PC-9 (cell line): ENCODE data around the gene CDH13. TPM values are rescaled to one million over a fixed set of nuclear protein-coding genes. Genes with fewer than 3 reads are reported as not detected.

Experiments used
- BruUV-seq: library from RNA; stranded (reverse); fragments of 400-500 nt; replicated peaks from 2 replicates; lab custom pipeline; 2021; lab: Mats Ljungman, UMichigan
- CTCF ChIA-PET: fragments of 300-600 bp; sonication (Branson Sonifier 250); formaldehyde crosslinking; loops from one replicate; lab custom pipeline; 2022; ENCODE audit warnings: antibody characterized with exemption; lab: Charles Lee
- POLR2A ChIA-PET: fragments of 300-600 bp; sonication (Branson Sonifier 250); formaldehyde crosslinking; loops from one replicate; lab custom pipeline; 2022; ENCODE audit warnings: antibody characterized with exemption; ENCODE audit not compliant: unreplicated experiment; lab: Charles Lee
- DNase-seq, 2 experiments: peaks; one replicate each; pipeline versions ENCODE4 v3.0.0 to v3.0.0-alpha.2; 2015 to 2022; ENCODE audit warnings: mixed read lengths in 1 of 2
- H2AFZ ChIP-seq: fragments of 200-600 bp; sonication (generic); 2 replicates; pipeline ENCODE4 v1.8.1; 2017; ENCODE audit warnings: antibody characterized with exemption
- H3F3A ChIP-seq: fragments of 200-600 bp; sonication (generic); 2 replicates; pipeline ENCODE4 v1.8.1; 2017; ENCODE audit warnings: antibody characterized with exemption, mild to moderate bottlenecking, low read depth; ENCODE audit not compliant: insufficient read depth
- H3K27ac ChIP-seq: fragments of 200-600 bp; sonication (generic); 2 replicates; pipeline ENCODE4 v1.6.1; 2016; ENCODE audit warnings: mixed run types
- H3K27me3 ChIP-seq: fragments of 200-600 bp; sonication (generic); 2 replicates; pipeline ENCODE4 v1.6.1; 2016; ENCODE audit warnings: low read depth, mixed run types; ENCODE audit not compliant: insufficient read depth
- H3K36me3 ChIP-seq: fragments of 200-600 bp; sonication (generic); 2 replicates; pipeline ENCODE4 v1.6.1; 2016; ENCODE audit warnings: low read depth, mixed run types
- H3K4me1 ChIP-seq: fragments of 200-600 bp; sonication (generic); replicated peaks from 2 replicates; pipeline ENCODE4 v1.6.1; 2016; ENCODE audit warnings: mixed run types; ENCODE audit not compliant: insufficient read depth
- H3K4me2 ChIP-seq: fragments of 200-600 bp; sonication (generic); 2 replicates; pipeline ENCODE4 v1.6.1; 2017; ENCODE audit warnings: mixed run types
- H3K4me3 ChIP-seq: fragments of 200-600 bp; sonication (generic); 2 replicates; pipeline ENCODE4 v1.6.1; 2016; ENCODE audit warnings: mixed run types
- H3K79me2 ChIP-seq: fragments of 200-600 bp; sonication (generic); 2 replicates; pipeline ENCODE4 v1.6.1; 2017; ENCODE audit warnings: low read depth, mixed run types
- H3K9me2 ChIP-seq: fragments of 200-600 bp; sonication (generic); 2 replicates; pipeline ENCODE4 v1.8.1; 2017; ENCODE audit warnings: mild to moderate bottlenecking; ENCODE audit not compliant: insufficient read depth
- H3K9me3 ChIP-seq: fragments of 200-600 bp; sonication (generic); 2 replicates; pipeline ENCODE4 v1.8.1; 2016; ENCODE audit warnings: low read depth; ENCODE audit not compliant: insufficient read depth
- H4K20me1 ChIP-seq: fragments of 200-600 bp; sonication (generic); 2 replicates; pipeline ENCODE4 v1.8.1; 2017; ENCODE audit not compliant: insufficient read depth
- EZH2 ChIP-seq: fragments of 200-600 bp; sonication (generic); IDR thresholded peaks from 2 replicates; pipeline ENCODE4 v1.8.0; 2017; ENCODE audit warnings: antibody characterized with exemption, low read depth
- intact Hi-C: fragments of 100-400 bp; cut with micrococcal nuclease; formaldehyde crosslinking; loops from one replicate; pipeline ENCODE4 v1.10.0; 2022; ENCODE audit not compliant: unreplicated experiment
- total RNA-seq: library from RNA; stranded (reverse); gene quantifications from 2 replicates; pipeline ENCODE4 v1.2.3, GENCODE V29; 2021
- TF ChIP-seq, protein P1 (sequence below): fragments of 200-600 bp; sonication (generic); conservative IDR thresholded peaks from 2 replicates; pipeline ENCODE4 v1.6.1; 2017; ENCODE audit warnings: mixed run types, antibody characterized with exemption, mild to moderate bottlenecking, moderate library complexity

Gene CDH13
- total RNA-seq, 1 experiment from 2014 or later: 0.24 TPM

DNA sequence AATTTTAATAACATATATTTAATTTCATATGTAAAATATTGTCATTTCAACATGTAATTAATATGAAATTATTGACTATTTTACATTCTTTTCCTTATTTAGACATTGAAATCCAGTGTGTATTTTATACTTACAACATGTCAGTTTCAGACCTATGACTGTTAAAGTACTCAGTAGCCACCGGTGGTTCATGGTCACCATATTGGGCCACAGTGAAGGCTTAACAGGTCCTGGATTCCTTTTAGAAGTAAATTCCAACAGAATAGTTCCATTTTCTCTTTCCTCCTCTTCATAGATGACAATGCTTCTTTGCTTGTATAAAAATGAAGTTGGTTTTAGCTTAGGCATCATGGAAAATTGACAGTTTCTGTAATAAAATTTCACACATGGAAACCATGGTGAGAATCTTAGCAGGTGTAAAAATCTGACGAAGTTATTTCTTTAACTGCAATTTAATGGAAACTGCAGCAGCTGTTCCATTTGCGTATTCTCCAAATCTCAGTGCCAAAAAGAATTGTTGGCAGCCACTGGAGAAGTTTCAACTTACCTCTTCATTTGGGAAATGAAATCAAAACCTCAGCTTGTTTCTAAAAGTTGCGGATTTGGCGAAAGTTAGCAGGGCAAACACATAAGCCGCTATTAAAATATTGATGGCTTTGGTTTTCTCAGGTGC is 231.1 kb downstream of the CDH13 start:
- Histone ChIP-seq H3K4me3 (no peak overlapping the region), H2AFZ (no peak overlapping the region), H3K27ac (no peak overlapping the region), H3K9me2 (no peaks in the 10 kb centered on the region), H3F3A (no peaks in the 10 kb centered on the region), H3K27me3 (no peaks in the 10 kb centered on the region; the same call in 1 of the 2 replicates), H3K79me2 (no peaks in the 10 kb centered on the region), H3K36me3 (no peaks in the 10 kb centered on the region), H3K4me2 (no peak overlapping the region), H3K4me1 (no peaks in the 10 kb centered on the region), H3K9me3 (no peaks in the 10 kb centered on the region), H4K20me1 (peaks cover 4% of the 10 kb centered on the region; the same call in 1 of the 2 replicates)
- no peak for TF ChIP-seq EZH2
- TF ChIP-seq, protein P1, sequence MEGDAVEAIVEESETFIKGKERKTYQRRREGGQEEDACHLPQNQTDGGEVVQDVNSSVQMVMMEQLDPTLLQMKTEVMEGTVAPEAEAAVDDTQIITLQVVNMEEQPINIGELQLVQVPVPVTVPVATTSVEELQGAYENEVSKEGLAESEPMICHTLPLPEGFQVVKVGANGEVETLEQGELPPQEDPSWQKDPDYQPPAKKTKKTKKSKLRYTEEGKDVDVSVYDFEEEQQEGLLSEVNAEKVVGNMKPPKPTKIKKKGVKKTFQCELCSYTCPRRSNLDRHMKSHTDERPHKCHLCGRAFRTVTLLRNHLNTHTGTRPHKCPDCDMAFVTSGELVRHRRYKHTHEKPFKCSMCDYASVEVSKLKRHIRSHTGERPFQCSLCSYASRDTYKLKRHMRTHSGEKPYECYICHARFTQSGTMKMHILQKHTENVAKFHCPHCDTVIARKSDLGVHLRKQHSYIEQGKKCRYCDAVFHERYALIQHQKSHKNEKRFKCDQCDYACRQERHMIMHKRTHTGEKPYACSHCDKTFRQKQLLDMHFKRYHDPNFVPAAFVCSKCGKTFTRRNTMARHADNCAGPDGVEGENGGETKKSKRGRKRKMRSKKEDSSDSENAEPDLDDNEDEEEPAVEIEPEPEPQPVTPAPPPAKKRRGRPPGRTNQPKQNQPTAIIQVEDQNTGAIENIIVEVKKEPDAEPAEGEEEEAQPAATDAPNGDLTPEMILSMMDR: no peak
- POLR2A ChIA-PET: no interaction called here
- BruUV-seq: no TSS peak
- no peak for DNase-seq
- intact Hi-C loops: no loop called here
- CTCF ChIA-PET: no interaction called here

DNA sequence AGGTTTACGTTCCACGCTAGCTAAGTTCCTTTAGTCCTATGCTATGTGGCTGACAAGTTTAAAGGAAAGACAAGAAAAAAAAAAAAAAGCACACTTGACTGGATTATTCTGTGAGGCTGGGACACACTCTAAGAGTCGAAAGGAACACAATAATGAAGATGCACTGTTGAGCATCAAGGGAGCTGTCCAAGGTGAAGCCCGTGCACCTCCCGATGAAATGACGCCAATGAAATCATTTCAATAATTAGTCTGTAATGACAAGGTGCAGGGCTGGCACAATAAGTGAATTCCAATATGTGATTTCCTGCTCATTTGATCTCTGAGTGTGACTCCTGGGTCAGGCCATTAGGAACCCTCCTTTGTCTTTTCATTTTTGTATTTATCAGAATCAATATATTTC is 232.9 kb downstream of the CDH13 start:
- Histone ChIP-seq H3F3A (no peaks in the 10 kb centered on the region), H3K9me2 (no peaks in the 10 kb centered on the region), H4K20me1 (peaks cover 4% of the 10 kb centered on the region; the same call in 1 of the 2 replicates), H3K36me3 (no peaks in the 10 kb centered on the region), H3K4me1 (no peaks in the 10 kb centered on the region), H3K27me3 (no peaks in the 10 kb centered on the region; the same call in 1 of the 2 replicates), H2AFZ (no peak overlapping the region), H3K27ac (no peak overlapping the region), H3K9me3 (no peaks in the 10 kb centered on the region), H3K4me2 (no peak overlapping the region), H3K79me2 (no peaks in the 10 kb centered on the region), H3K4me3 (no peak overlapping the region)
- no peak for TF ChIP-seq EZH2
- TF ChIP-seq, protein P1: no peak
- POLR2A ChIA-PET: no interaction called here
- CTCF ChIA-PET: no interaction called here
- intact Hi-C loops: no loop called here
- BruUV-seq: no TSS peak
- no peak for DNase-seq

DNA sequence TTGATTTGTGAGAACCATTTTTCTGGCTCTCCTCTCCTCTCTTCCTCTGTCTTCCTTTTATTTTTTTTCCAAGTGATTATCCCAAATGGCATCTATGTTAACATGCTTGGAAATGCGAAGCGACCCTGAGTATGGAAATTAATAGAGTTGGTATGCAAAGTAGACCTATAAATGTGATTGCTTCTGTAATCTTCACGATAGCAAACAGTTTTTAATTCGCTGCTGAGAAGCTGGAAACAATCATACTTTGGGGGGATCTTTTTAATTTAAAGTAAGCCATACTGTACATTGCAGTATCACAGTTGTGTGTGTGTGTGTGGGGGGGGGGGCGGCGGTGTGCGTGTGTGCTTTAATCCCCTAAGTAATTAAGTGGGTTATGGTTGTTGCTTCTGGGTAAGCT is 233.3 kb downstream of the CDH13 start:
- Histone ChIP-seq H3F3A (no peaks in the 10 kb centered on the region), H3K4me1 (no peaks in the 10 kb centered on the region), H3K27me3 (no peaks in the 10 kb centered on the region; the same call in 1 of the 2 replicates), H2AFZ (no peak overlapping the region), H3K4me2 (no peak overlapping the region), H3K9me2 (no peaks in the 10 kb centered on the region), H3K79me2 (no peaks in the 10 kb centered on the region), H3K4me3 (no peak overlapping the region), H3K36me3 (no peaks in the 10 kb centered on the region), H3K27ac (no peak overlapping the region), H4K20me1 (peaks cover 4% of the 10 kb centered on the region; the same call in 1 of the 2 replicates), H3K9me3 (no peaks in the 10 kb centered on the region)
- ChIA-PET POLR2A (no interaction called here), CTCF (no interaction called here)
- no peak for DNase-seq
- TF ChIP-seq, protein P1: no peak
- no peak for TF ChIP-seq EZH2
- BruUV-seq: no TSS peak
- intact Hi-C loops: no loop called here
